Right renal cortex interstitium (tissue), 3 donors: ENCODE data around the gene PTCSC3. TPM values are rescaled to one million over a fixed set of nuclear protein-coding genes. Genes with fewer than 3 reads are reported as not detected.

Experiments used
- DNase-seq, 3 donors: peaks; one replicate each; pipeline ENCODE4 v3.0.0-alpha.2; 2013; ENCODE audit warnings: low read depth in 3 of 3, low spot score in 2 of 3
- polyA plus RNA-seq, 3 donors: library from polyadenylated mRNA; unstranded; fragments of 120-200 nt; gene quantifications; one replicate each; pipeline ENCODE4 v1.2.1, GENCODE V29; 2013; ENCODE audit not compliant: insufficient read length in 3 of 3

Gene PTCSC3
- polyA plus RNA-seq, 3 donors: 0.23 to 1.1 (median 0.43) TPM

- DNase-seq: no peak
Observed at GRCh38 chr14:36086629-36087395, 89.7 kb downstream of the PTCSC3 start.

- DNase-seq: no peak
Observed at GRCh38 chr14:36085861-36086260, 90.7 kb downstream of the PTCSC3 start.

Other genes with a start within 250 kb of the PTCSC3 start
- gene MBIP, start 143.9 kb upstream of the PTCSC3 start, polyA plus RNA-seq: 10 to 100 TPM; 54.2 to 60.5 (median 57.7) TPM